H1 (cell line): Measurements from ENCODE around the gene KCNN1. TPM values are rescaled to one million over a fixed set of nuclear protein-coding genes. Genes with fewer than 3 reads are reported as not detected.

Experiments
- ATF3 ChIP-seq: IDR thresholded peaks from 2 replicates; pipeline ENCODE4 v1.6.1; 2011; ENCODE audit warnings: low read depth, mild to moderate bottlenecking, low read length; ENCODE audit not compliant: insufficient read depth
- CHD7 ChIP-seq: fragments of 300-600 bp; sonication (generic); IDR thresholded peaks from 2 replicates; pipeline ENCODE4 v1.7.1; 2012; ENCODE audit warnings: low read length, moderate library complexity, mild to moderate bottlenecking, inconsistent platforms; ENCODE audit not compliant: insufficient replicate concordance
- FOSL1 ChIP-seq: IDR thresholded peaks from 2 replicates; pipeline ENCODE4 v1.6.1; 2011; ENCODE audit warnings: mild to moderate bottlenecking, low read depth, low read length, moderate library complexity; ENCODE audit not compliant: insufficient read depth
- JUN ChIP-seq: IDR thresholded peaks from 2 replicates; pipeline ENCODE4 v1.6.1; 2011; ENCODE audit warnings: low read depth, mild to moderate bottlenecking, improper control_type of control experiment, low read length
- JUND ChIP-seq: IDR thresholded peaks from 2 replicates; pipeline ENCODE4 v1.6.1; 2011; ENCODE audit warnings: mild to moderate bottlenecking, improper control_type of control experiment, low read length
- KDM4A ChIP-seq: IDR thresholded peaks from one replicate; pipeline ENCODE4 v1.7.1; 2012; ENCODE audit warnings: low read depth, mild to moderate bottlenecking, moderate library complexity, low read length, inconsistent platforms; ENCODE audit not compliant: severe bottlenecking
- SP4 ChIP-seq: IDR thresholded peaks from 2 replicates; pipeline ENCODE4 v1.6.1; 2012; ENCODE audit warnings: low read length, inconsistent platforms
- TCF12 ChIP-seq: IDR thresholded peaks from 2 replicates; pipeline ENCODE4 v1.6.1; 2011; ENCODE audit warnings: low read depth, mild to moderate bottlenecking, low read length
- polyA plus RNA-seq, 7 experiments: library from polyadenylated mRNA; depleted of rRNA in 3 of 7; stranded (reverse) in 5 of 7; unstranded in 2 of 7; fragments of >200 nt in 5 of 7; fragments of 200-250 nt in 2 of 7; gene quantifications; 1 replicate in 5 of 7; 2 replicates in 1 of 7; 4 replicates in 1 of 7; pipeline versions ENCODE4 v1.2.1 to v1.2.3, GENCODE V29; 2011 to 2013; ENCODE audit warnings: missing spikeins in 2 of 7, mixed read lengths in 2 of 7
- total RNA-seq: library from RNA; stranded (reverse); fragmentation: NEBNext Ultra II Directional; extraction: Animal tissue kit (Norgen Biotek cat#: 25700); gene quantifications from 2 replicates; pipeline ENCODE4 v1.2.1, GENCODE V29; 2021

Gene KCNN1
- total and polyA plus RNA-seq, 2 of the 8 experiments (the other 6 are each of a cell fraction or from before 2014, with no cell fraction given) = 11.0 to 12.5 TPM

- no peak for TF ChIP-seq JUND
- no peak for TF ChIP-seq SP4
- no peak for TF ChIP-seq JUN
- no peak for TF ChIP-seq KDM4A
- TF ChIP-seq CHD7 = no peak
- no peak for TF ChIP-seq FOSL1
- no peak for TF ChIP-seq ATF3
- TF ChIP-seq TCF12 = no peak
- TF ChIP-seq, all 59 proteins: peak for 0
Measured at GRCh38 chr19:18041054-18041453, 74.1 kb downstream of the KCNN1 start (continued).
